NCI-H774 (cell line): ENCODE data around the gene DAP.
"Not testable (repeated sequence)": the region's sequence is repeated elsewhere in the genome, so short reads cannot be mapped to it uniquely, and the experiment has no call there.

Experiments used
- DNase-seq: peaks from one replicate; lab custom pipeline; 2025; lab: John Stamatoyannopoulos, UW

Gene DAP

GRCh38 chr5:10631316-10631996, 129.6 kb downstream of the DAP start:
- DNase-seq, result no peak

- not testable (repeated sequence) for DNase-seq
Measured at GRCh38 chr5:10630744-10631143, 130.3 kb downstream of the DAP start.

- DNase-seq, result no peak
Measured at GRCh38 chr5:10630126-10630525, 130.9 kb downstream of the DAP start.

- no peak for DNase-seq
Measured at GRCh38 chr5:10629682-10630081, 131.4 kb downstream of the DAP start.
